Hepatocyte (in vitro differentiated cells): Measurements from ENCODE around the gene EHD3. TPM values are rescaled to one million over a fixed set of nuclear protein-coding genes. Genes with fewer than 3 reads are reported as not detected.

Source experiments
- DNase-seq: peaks from one replicate; pipeline ENCODE4 v3.0.0-alpha.2; 2016; ENCODE audit warnings: low spot score
- H2AFZ ChIP-seq: fragments of 200-600 bp; sonication (generic); 2 replicates; pipeline ENCODE4 v1.6.0; 2016; ENCODE audit warnings: antibody characterized with exemption, mild to moderate bottlenecking
- H3K27ac ChIP-seq: fragments of 200-600 bp; sonication (generic); 2 replicates; pipeline ENCODE4 v1.5.1; 2016; ENCODE audit warnings: mild to moderate bottlenecking
- H3K27me3 ChIP-seq: fragments of 200-600 bp; sonication (generic); 2 replicates; pipeline ENCODE4 v1.6.1; 2016
- H3K36me3 ChIP-seq: fragments of 200-600 bp; sonication (generic); replicated peaks from 2 replicates; pipeline ENCODE4 v1.5.1; 2016; ENCODE audit warnings: low read depth; ENCODE audit not compliant: insufficient read depth
- H3K4me1 ChIP-seq: fragments of 200-600 bp; sonication (generic); 2 replicates; pipeline ENCODE4 v1.5.1; 2016; ENCODE audit warnings: mild to moderate bottlenecking, moderate library complexity; ENCODE audit not compliant: insufficient read depth
- H3K4me2 ChIP-seq: fragments of 200-600 bp; sonication (generic); 2 replicates; pipeline ENCODE4 v1.6.0; 2016
- H3K4me3 ChIP-seq: fragments of 200-600 bp; sonication (generic); 2 replicates; pipeline ENCODE4 v1.5.1; 2016; ENCODE audit warnings: mild to moderate bottlenecking
- H3K79me2 ChIP-seq: fragments of 200-600 bp; sonication (generic); 2 replicates; pipeline ENCODE4 v1.6.0; 2017; ENCODE audit warnings: mild to moderate bottlenecking
- H3K9me2 ChIP-seq: fragments of 200-600 bp; sonication (generic); replicated peaks from 2 replicates; pipeline ENCODE4 v1.6.0; 2017; ENCODE audit warnings: mild to moderate bottlenecking; ENCODE audit not compliant: insufficient read depth
- H3K9me3 ChIP-seq: fragments of 200-600 bp; sonication (generic); 2 replicates; pipeline ENCODE4 v1.5.1; 2016; ENCODE audit warnings: low read depth, mild to moderate bottlenecking
- H4K20me1 ChIP-seq: fragments of 200-600 bp; sonication (generic); 2 replicates; pipeline ENCODE4 v1.6.0; 2016; ENCODE audit warnings: mild to moderate bottlenecking; ENCODE audit not compliant: insufficient read depth, poor library complexity, severe bottlenecking
- CTCF ChIP-seq: fragments of 200-600 bp; sonication (generic); IDR thresholded peaks from 2 replicates; pipeline ENCODE4 v1.5.1; 2016; ENCODE audit warnings: antibody characterized with exemption, mild to moderate bottlenecking; ENCODE audit not compliant: poor library complexity
- EZH2 ChIP-seq: fragments of 200-600 bp; sonication (generic); IDR thresholded peaks from 2 replicates; pipeline ENCODE4 v1.6.1; 2016; ENCODE audit warnings: antibody characterized with exemption, mild to moderate bottlenecking, borderline replicate concordance
- EZH2phosphoT487 ChIP-seq: fragments of 200-600 bp; sonication (generic); IDR thresholded peaks from one replicate; pipeline ENCODE4 v1.6.1; 2018; ENCODE audit warnings: antibody characterized with exemption, mild to moderate bottlenecking, low read depth, moderate library complexity; ENCODE audit not compliant: unreplicated experiment, severe bottlenecking
- WGBS: methylation state at CpG from one replicate; pipeline ENCODE4 v1.1.6; 2016; ENCODE audit warnings: low lambda C conversion rate; ENCODE audit errors: missing lambda C conversion rate; 5-methylcytosine and 5-hydroxymethylcytosine counted together
- polyA plus RNA-seq: library from polyadenylated mRNA; unstranded; fragments of >200 nt; fragmentation: Nextera tagmentation; extraction: Ambion mirVana; gene quantifications from 2 replicates; pipeline ENCODE4 v1.2.1, GENCODE V29; 2016
- total RNA-seq: library from RNA; depleted of rRNA; stranded (reverse); fragments of >200 nt; gene quantifications from 2 replicates; pipeline ENCODE4 v1.2.3, GENCODE V29; 2014

The EHD3 gene
- total and polyA plus RNA-seq, 2 experiments from 2014 or later: 4.5 to 6.2 TPM

GRCh38 chr2:31268344-31268743, 34.4 kb downstream of the EHD3 start:
- DNase-seq: no peak
- Histone ChIP-seq H3K4me2 (no peak overlapping the region), H3K27ac (no peak overlapping the region), H3K79me2 (no peaks in the 10 kb centered on the region), H2AFZ (no peak overlapping the region), H3K27me3 (no peaks in the 10 kb centered on the region), H3K9me3 (no peaks in the 10 kb centered on the region), H3K9me2 (no peaks in the 10 kb centered on the region), H3K4me3 (no peak overlapping the region), H3K4me1 (no peaks in the 10 kb centered on the region), H3K36me3 (no peaks in the 10 kb centered on the region), H4K20me1 (no peaks in the 10 kb centered on the region)
- TF ChIP-seq EZH2phosphoT487: no peak
- no peak for TF ChIP-seq EZH2
- no peak for TF ChIP-seq CTCF
- WGBS: 100% methylated on average over 2 of the region's 2 CpGs

GRCh38 chr2:31269087-31269486, 35.1 kb downstream of the EHD3 start:
- Histone ChIP-seq H3K27me3 (no peaks in the 10 kb centered on the region), H3K27ac (no peak overlapping the region), H3K4me1 (no peaks in the 10 kb centered on the region), H3K9me3 (no peaks in the 10 kb centered on the region), H3K36me3 (no peaks in the 10 kb centered on the region), H4K20me1 (no peaks in the 10 kb centered on the region), H3K4me2 (no peak overlapping the region), H3K9me2 (no peaks in the 10 kb centered on the region), H3K79me2 (no peaks in the 10 kb centered on the region), H2AFZ (no peak overlapping the region), H3K4me3 (no peak overlapping the region)
- whole genome bisulfite sequencing: 78% methylated on average over 4 of the region's 4 CpGs
- TF ChIP-seq CTCF (no peak), EZH2phosphoT487 (no peak), EZH2 (no peak)
- DNase-seq: no peak

GRCh38 chr2:31270131-31270530, 36.2 kb downstream of the EHD3 start:
- WGBS: 95% methylated on average over 3 of the region's 3 CpGs
- no peak overlapping the region for H3K4me2 ChIP-seq

More at GRCh38 chr2:31270131-31270530, 36.2 kb downstream of the EHD3 start:
- TF ChIP-seq CTCF (no peak), EZH2phosphoT487 (no peak), EZH2 (no peak)
- Histone ChIP-seq H3K9me2 (no peaks in the 10 kb centered on the region), H3K36me3 (no peaks in the 10 kb centered on the region), H4K20me1 (no peaks in the 10 kb centered on the region), H3K27ac (no peak overlapping the region), H3K4me1 (no peaks in the 10 kb centered on the region), H3K9me3 (no peaks in the 10 kb centered on the region), H3K4me3 (no peak overlapping the region), H3K79me2 (no peaks in the 10 kb centered on the region), H3K27me3 (no peaks in the 10 kb centered on the region), H2AFZ (no peak overlapping the region)
- DNase-seq: no peak
